Panc1 (cell line): ENCODE data around the gene ZSWIM7. TPM values are rescaled to one million over a fixed set of nuclear protein-coding genes. Genes with fewer than 3 reads are reported as not detected.
A peak's percentile ranks its signal among the peaks of the same experiment; 100 is the strongest.

Experiments used
- ATAC-seq: fragments of 200-7000 bp; cut with Tn5 transposase; 2 replicates; pipeline ENCODE4 v1.9.1; 2020; ENCODE audit warnings: mild to moderate bottlenecking, moderate library complexity
- BruUV-seq: library from RNA; stranded (reverse); fragments of 400-500 nt; replicated peaks from 2 replicates; lab custom pipeline; 2021; lab: Mats Ljungman, UMichigan
- CTCF ChIA-PET: fragments of 300-600 bp; sonication (Branson Sonifier 250); formaldehyde crosslinking; loops from one replicate; lab custom pipeline; 2022; ENCODE audit warnings: antibody characterized with exemption; lab: Charles Lee
- POLR2A ChIA-PET: fragments of 300-600 bp; sonication (Branson Sonifier 250); formaldehyde crosslinking; loops from one replicate; lab custom pipeline; 2022; ENCODE audit warnings: antibody characterized with exemption; lab: Charles Lee
- DNase-seq: peaks from one replicate; pipeline ENCODE4 v3.0.0-alpha.2; 2010; ENCODE audit warnings: low read depth, low spot score
- H3K27ac ChIP-seq: 2 replicates; pipeline ENCODE4 v1.5.1; 2011; ENCODE audit warnings: mild to moderate bottlenecking, low read length, inconsistent platforms
- H3K27me3 ChIP-seq: fragments of 200-500 bp; sonication (Bioruptor generic); 2 replicates; pipeline ENCODE4 v1.6.0; 2014; ENCODE audit warnings: low read length, inconsistent platforms; ENCODE audit not compliant: control insufficient read depth, insufficient read depth
- H3K36me3 ChIP-seq: fragments of 200-500 bp; sonication (Bioruptor generic); 2 replicates; pipeline ENCODE4 v1.5.1; 2014; ENCODE audit warnings: inconsistent platforms, mild to moderate bottlenecking, low read length, moderate library complexity; ENCODE audit not compliant: control insufficient read depth, insufficient read depth
- H3K4me1 ChIP-seq: 2 replicates; pipeline ENCODE4 v1.5.1; 2011; ENCODE audit warnings: inconsistent platforms, mild to moderate bottlenecking, low read length, moderate library complexity; ENCODE audit not compliant: control insufficient read depth, insufficient read depth
- H3K4me3 ChIP-seq, 2 experiments: 2 replicates each; pipeline ENCODE4 v1.5.1; 2011 to 2012; ENCODE audit warnings: low read depth in 2 of 2, low read length in 2 of 2, mild to moderate bottlenecking in 2 of 2, inconsistent platforms in 1 of 2, moderate library complexity in 1 of 2
- H3K9me3 ChIP-seq: fragments of 200-500 bp; sonication (Bioruptor generic); 2 replicates; pipeline ENCODE4 v1.5.1; 2014; ENCODE audit warnings: low read depth, mild to moderate bottlenecking, inconsistent platforms, low read length, moderate library complexity; ENCODE audit not compliant: control insufficient read depth, insufficient read depth
- CTCF ChIP-seq: fragments of 450-650 bp; IDR thresholded peaks from 2 replicates; pipeline ENCODE4 v1.5.1; 2017; ENCODE audit warnings: mild to moderate bottlenecking
- POLR2AphosphoS5 ChIP-seq: IDR thresholded peaks from 2 replicates; pipeline ENCODE4 v1.6.1; 2012; ENCODE audit warnings: mild to moderate bottlenecking, low read depth, low read length, moderate library complexity
- REST ChIP-seq, 2 experiments: IDR thresholded peaks; 2 replicates each; pipeline ENCODE4 v1.6.1; 2011 to 2012; ENCODE audit warnings: low read depth in 2 of 2, control low read depth in 1 of 2, low read length in 1 of 2, mild to moderate bottlenecking in 1 of 2, moderate library complexity in 1 of 2; ENCODE audit not compliant: insufficient read depth in 1 of 2
- SIN3A ChIP-seq: IDR thresholded peaks from 2 replicates; pipeline ENCODE4 v1.6.1; 2012; ENCODE audit warnings: low read depth, mild to moderate bottlenecking, low read length, moderate library complexity, borderline replicate concordance; ENCODE audit not compliant: insufficient read depth
- TCF7L2 ChIP-seq: IDR thresholded peaks from 2 replicates; pipeline ENCODE4 v1.6.1; 2011; ENCODE audit warnings: mild to moderate bottlenecking, low read depth, low read length, inconsistent platforms
- in situ Hi-C: cut with HindIII; loops from 2 replicates; pipeline ENCODE4 v1.10.0; 2016; ENCODE audit warnings: low sequenced_read_pairs, low pct_unique_long_range_greater_than_20kb
- intact Hi-C: fragments of 100-400 bp; cut with micrococcal nuclease; formaldehyde crosslinking; loops from one replicate; pipeline ENCODE4 v1.10.0; 2022; ENCODE audit not compliant: unreplicated experiment
- total RNA-seq: library from RNA; stranded (reverse); gene quantifications from one replicate; pipeline ENCODE4 v1.2.1, GENCODE V29; 2021; ENCODE audit not compliant: unreplicated experiment

Gene ZSWIM7
- total RNA-seq, 1 experiment from 2014 or later = 17.5 TPM

- no peaks in the 10 kb centered on the region for H3K27me3 ChIP-seq
- POLR2A ChIA-PET = interaction anchor here (1.0 kb wide), 1 partner anchor 21 kb away, joined by 3 read pairs; no protein-coding TSS in a partner anchor
- ATAC-seq (no peak), DNase-seq (no peak)
- no peaks in the 10 kb centered on the region for H3K36me3 ChIP-seq
- BruUV-seq = no TSS peak
- H3K4me3 ChIP-seq = peak overlapping the region in 1 of 2 experiments; percentile 37; a peak in 1 of 4 replicates
- peaks cover 63% of the 10 kb centered on the region for H3K4me1 ChIP-seq
- TF ChIP-seq CTCF (no peak), REST (IDR thresholded peaks at IDR 0.05; ENCODE audit: insufficient read depth in 1 of 2, low read depth in 2 of 2, low read length in 1 of 2) (no peak), SIN3A (no peak), POLR2AphosphoS5 (no peak), TCF7L2 (no peak)
- CTCF ChIA-PET = no interaction called here
- in situ Hi-C loops = no loop called here
- intact Hi-C loops = no loop called here
- peak overlapping the region; percentile 93 for H3K27ac ChIP-seq
- H3K9me3 ChIP-seq = no peaks in the 10 kb centered on the region
Observed at GRCh38 chr17:15965528-15965927, 34.0 kb downstream of the ZSWIM7 start.

GRCh38 chr17:15963670-15964110 is 35.8 kb downstream of the ZSWIM7 start:
- in situ Hi-C loops = no loop called here

More at GRCh38 chr17:15963670-15964110, 35.8 kb downstream of the ZSWIM7 start:
- ATAC-seq = peak; percentile 35
- ChIA-PET CTCF (no interaction called here), POLR2A (no interaction called here)
- H3K4me3 ChIP-seq = no peak overlapping the region
- H3K9me3 ChIP-seq = no peaks in the 10 kb centered on the region
- no peak for DNase-seq
- intact Hi-C loops = no loop called here
- H3K4me1 ChIP-seq = peaks cover 73% of the 10 kb centered on the region
- no TSS peak for BruUV-seq
- no peaks in the 10 kb centered on the region for H3K36me3 ChIP-seq
- peak overlapping the region; percentile 93 for H3K27ac ChIP-seq
- TF ChIP-seq TCF7L2 (no peak), CTCF (no peak), SIN3A (no peak), POLR2AphosphoS5 (no peak), REST (IDR thresholded peaks at IDR 0.05; ENCODE audit: insufficient read depth in 1 of 2, low read depth in 2 of 2, low read length in 1 of 2) (no peak)
- no peaks in the 10 kb centered on the region for H3K27me3 ChIP-seq
